GM10248 (cell line): ENCODE measurements around the gene ADNP.

Source experiments
- CTCF ChIA-PET: fragments of 300-600 bp; sonication (Branson Sonifier 250); formaldehyde crosslinking; extraction: SDS; loops from one replicate; lab custom pipeline; 2021; ENCODE audit warnings: antibody characterized with exemption; lab: Yijun Ruan, JAX
- POLR2A ChIA-PET: fragments of 350-650 bp; sonication (Branson Sonifier 250); formaldehyde crosslinking; extraction: SDS; loops from one replicate; lab custom pipeline; 2020; ENCODE audit warnings: antibody characterized with exemption; lab: Yijun Ruan, JAX
- DNase-seq: peaks from one replicate; pipeline ENCODE4 v3.0.0; 2012; ENCODE audit errors: extremely low spot score
- TF ChIP-seq, protein P1 (sequence below): IDR thresholded peaks from 2 replicates; pipeline ENCODE4 v1.5.1; 2012; ENCODE audit warnings: mild to moderate bottlenecking, low read depth; ENCODE audit errors: extremely low read depth, missing control alignments, control extremely low read depth

ADNP gene

DNA sequence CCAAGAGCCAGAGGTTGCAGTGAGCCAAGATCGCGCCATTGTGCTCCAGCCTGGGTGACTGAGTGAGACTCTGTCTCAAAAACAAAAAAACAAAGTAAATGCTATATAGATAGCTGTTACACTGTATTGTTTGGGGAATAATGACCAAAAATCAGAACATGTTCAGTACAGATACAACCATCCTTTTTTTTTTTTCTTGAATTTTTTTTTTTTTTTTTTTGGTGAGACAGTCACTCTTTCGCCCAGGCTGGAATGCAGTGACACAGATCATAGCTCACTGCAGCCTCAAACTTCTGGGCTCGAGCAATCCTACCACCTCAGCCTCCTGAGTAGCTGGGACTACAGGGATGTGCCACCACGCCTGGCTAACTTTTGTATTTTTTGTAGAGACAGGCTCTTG lies 72.7 kb downstream of the ADNP start:
- ChIA-PET CTCF (interaction anchor here (0.6 kb wide), 1 partner anchor 60 kb away, joined by 3 read pairs; no protein-coding TSS in a partner anchor), POLR2A (no interaction called here)
- TF ChIP-seq, protein P1, sequence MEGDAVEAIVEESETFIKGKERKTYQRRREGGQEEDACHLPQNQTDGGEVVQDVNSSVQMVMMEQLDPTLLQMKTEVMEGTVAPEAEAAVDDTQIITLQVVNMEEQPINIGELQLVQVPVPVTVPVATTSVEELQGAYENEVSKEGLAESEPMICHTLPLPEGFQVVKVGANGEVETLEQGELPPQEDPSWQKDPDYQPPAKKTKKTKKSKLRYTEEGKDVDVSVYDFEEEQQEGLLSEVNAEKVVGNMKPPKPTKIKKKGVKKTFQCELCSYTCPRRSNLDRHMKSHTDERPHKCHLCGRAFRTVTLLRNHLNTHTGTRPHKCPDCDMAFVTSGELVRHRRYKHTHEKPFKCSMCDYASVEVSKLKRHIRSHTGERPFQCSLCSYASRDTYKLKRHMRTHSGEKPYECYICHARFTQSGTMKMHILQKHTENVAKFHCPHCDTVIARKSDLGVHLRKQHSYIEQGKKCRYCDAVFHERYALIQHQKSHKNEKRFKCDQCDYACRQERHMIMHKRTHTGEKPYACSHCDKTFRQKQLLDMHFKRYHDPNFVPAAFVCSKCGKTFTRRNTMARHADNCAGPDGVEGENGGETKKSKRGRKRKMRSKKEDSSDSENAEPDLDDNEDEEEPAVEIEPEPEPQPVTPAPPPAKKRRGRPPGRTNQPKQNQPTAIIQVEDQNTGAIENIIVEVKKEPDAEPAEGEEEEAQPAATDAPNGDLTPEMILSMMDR = no peak
- DNase-seq = no peak

DNA sequence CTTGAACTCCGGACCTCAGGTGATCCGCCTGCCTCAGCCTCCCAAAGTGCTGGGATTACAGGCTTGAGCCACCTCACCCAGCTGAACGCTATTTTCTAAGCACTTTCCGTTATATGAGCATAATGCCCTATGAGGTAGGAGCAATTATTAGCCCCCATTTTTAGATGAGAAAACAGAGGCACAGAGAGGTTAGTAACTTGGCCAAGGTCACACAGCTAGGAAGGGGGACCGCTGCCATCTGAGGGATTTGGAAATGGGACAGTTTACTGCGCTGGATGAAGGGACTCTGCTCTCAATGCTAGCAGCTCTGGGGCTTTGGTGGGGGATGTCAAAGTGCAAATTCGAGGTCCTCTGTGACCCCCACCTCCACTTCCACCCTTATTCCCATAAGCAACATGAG lies 73.9 kb downstream of the ADNP start:
- TF ChIP-seq, protein P1 = no peak
- DNase-seq = no peak
- POLR2A ChIA-PET = no interaction called here
- CTCF ChIA-PET = interaction anchor here (0.8 to 1.4 kb wide), 3 partner anchors 10 to 72 kb away, joined by 3 read pairs; no protein-coding TSS in a partner anchor

DNA sequence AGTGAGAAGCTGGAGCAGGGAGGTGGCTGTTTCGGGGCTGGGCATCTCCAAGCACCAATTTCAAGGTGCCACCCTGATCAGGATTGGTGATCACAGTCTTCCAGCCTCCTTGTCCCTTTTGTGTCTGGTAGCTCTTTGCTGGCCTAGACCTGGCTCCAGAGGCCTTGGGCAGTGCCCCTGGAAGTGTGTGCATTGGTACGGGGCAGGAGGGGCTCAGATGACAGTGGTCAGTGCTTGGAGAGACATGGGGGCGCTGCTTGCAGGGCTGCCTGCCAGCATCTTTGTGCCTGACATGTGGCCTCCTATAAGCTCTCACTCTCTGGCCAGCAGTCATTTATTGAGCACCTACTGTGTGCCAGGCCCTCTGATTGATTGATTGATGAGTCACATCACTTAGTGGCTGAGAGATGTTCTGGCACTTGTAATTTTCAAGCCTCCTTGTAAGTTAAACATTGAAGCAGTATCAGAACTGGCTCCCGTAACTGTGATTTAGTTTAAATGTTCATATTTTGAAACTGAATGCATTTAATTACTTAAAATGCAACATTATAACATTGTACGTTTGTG lies 74.7 kb downstream of the ADNP start:
- no peak for DNase-seq
- ChIA-PET POLR2A (no interaction called here), CTCF (interaction anchor here (1.4 kb wide), 2 partner anchors 65 to 73 kb away, joined by 3 read pairs; no protein-coding TSS in a partner anchor)
- TF ChIP-seq, protein P1 = no peak

DNA sequence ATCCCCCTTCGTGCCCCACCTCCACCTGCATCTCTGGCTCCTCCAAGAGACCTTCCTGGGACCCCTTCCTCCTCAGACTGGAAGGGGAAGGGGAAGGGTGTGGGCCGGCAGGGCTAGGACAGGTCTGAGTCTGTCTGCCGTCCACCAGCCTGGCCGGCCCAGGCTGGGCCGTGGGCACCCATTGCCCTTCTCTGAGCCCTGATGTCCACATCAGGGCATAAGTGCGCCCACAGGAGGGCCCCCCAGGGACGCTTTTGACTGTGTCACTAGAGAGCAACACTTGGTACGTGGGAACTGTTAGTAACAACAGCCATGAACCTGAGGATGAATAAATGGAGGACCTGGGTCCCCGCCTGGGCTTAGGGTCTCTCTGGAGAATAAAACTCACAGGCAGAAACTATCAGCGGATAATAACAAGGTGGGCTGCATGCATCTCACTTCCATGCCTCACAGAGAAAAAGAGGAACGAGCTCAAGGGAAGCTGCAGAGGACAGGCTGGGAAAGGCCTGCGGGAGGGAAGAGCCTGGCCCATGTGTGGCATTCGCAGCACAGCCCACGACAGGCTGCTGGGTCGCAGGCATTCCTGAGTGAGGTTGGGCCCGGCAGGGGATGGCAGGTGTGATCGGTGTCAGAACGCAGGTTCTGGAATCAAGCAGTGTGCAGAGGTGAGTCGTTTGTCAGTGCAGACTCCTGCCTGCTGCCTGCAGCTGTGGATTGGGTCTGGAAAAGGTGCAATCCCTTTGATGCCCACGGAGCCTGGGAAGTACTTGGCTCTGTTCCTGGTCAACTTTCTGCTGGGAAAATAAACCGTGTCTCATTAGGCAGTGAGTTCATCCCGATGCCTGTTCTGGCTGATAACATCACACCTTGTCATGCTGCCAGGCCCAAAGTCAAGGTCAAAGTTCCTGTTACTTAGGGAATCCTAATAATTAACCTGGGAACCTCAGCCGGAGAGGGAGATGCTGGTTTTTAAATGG lies 75.5 kb downstream of the ADNP start:
- no peak for DNase-seq
- CTCF ChIA-PET = interaction anchor here (1.4 kb wide), 1 partner anchor 65 kb away, joined by 3 read pairs; no protein-coding TSS in a partner anchor
- POLR2A ChIA-PET = no interaction called here
- TF ChIP-seq, protein P1 = no peak

DNA sequence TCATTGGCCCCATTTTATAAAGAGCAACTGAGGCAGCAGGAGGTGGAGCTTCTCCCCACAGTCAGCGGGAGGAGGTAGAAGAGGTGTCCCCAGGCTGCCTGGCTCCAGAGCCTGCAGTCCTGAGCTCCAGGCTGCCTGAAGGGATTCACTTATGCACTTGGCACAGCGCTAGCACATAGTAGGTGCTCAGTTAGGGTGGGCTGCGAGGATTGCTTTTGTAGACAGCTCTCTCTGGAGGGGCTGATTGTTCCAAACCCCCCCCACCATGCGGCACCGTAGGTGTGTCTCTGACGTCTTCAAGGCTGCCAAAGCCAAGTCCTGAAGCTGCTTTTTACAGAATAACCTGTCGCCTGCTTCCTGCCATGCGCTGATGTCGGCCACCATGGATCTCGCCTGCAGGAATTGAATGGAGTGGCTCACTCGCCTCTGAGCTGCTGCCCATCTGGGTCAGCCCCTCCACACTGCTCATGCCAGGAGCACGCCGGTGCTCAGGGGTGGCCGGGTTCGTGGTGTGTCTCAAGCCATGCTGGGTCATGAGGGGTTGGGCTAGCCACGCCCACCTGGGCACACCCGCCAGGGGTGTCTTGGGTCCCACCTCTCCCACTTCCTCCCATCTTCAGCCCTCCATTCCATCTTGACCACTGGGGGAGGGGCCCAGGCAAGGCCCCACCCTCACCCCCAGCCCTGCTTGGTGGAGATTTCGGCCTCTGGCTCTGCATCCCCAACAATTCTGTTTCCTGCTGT lies 76.6 kb downstream of the ADNP start:
- CTCF ChIA-PET = no interaction called here
- POLR2A ChIA-PET = interaction anchor here (0.7 kb wide), 1 partner anchor 686 kb away, joined by 6 read pairs; no protein-coding TSS in a partner anchor
- TF ChIP-seq, protein P1 = no peak
- no peak for DNase-seq

DNA sequence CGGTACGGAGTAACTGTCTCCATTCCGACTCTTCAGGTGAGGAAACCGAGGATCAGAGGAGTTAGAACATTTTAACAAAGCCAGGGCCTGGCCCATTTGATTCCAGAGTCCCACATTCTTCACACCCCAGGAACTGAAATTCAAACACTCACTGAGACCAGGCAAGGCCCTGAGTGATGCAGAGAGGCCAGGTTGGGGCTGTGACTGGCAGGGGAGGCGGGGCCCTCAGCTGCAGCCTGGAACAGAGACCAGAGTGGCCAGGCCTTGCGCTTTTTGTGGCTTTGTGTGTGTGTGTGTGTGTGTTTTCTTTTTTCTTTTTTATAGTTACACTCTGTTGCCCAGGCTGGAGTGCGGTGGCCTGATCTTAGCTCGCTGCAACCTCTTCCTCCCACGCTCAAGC lies 79.2 kb downstream of the ADNP start:
- ChIA-PET POLR2A (no interaction called here), CTCF (no interaction called here)
- TF ChIP-seq, protein P1 = no peak
- no peak for DNase-seq
